IPS DF 6.9 (cell line): ENCODE data around the gene PCDHGB5.
"Not testable (repeated sequence)": the region's sequence is repeated elsewhere in the genome, so short reads cannot be mapped to it uniquely, and the experiment has no call there.

ENCODE experiments used
- DNase-seq: peaks from one replicate; pipeline ENCODE4 v3.0.0-alpha.2; 2013; ENCODE audit warnings: low read depth, low spot score
- H3K27ac ChIP-seq: one replicate; pipeline ENCODE4 v1.5.1; 2013; ENCODE audit warnings: low read length, control low read depth
- H3K27me3 ChIP-seq: 2 replicates; pipeline ENCODE4 v1.6.1; 2013; ENCODE audit warnings: mild to moderate bottlenecking, low read length; ENCODE audit not compliant: control insufficient read depth, insufficient read depth
- H3K36me3 ChIP-seq: 2 replicates; pipeline ENCODE4 v1.6.1; 2013; ENCODE audit warnings: low read length; ENCODE audit not compliant: control insufficient read depth, insufficient read depth
- H3K4me1 ChIP-seq: 2 replicates; pipeline ENCODE4 v1.6.1; 2013; ENCODE audit warnings: low read length; ENCODE audit not compliant: control insufficient read depth, insufficient read depth
- H3K4me3 ChIP-seq: 2 replicates; pipeline ENCODE4 v1.5.1; 2013; ENCODE audit warnings: mild to moderate bottlenecking, low read length
- H3K9me3 ChIP-seq: 2 replicates; pipeline ENCODE4 v1.6.1; 2013; ENCODE audit warnings: low read length, inconsistent platforms; ENCODE audit not compliant: control insufficient read depth, insufficient read depth
- WGBS: extraction: QIAGEN DNeasy Blood & Tissue Kit; methylation state at CpG from one replicate; pipeline ENCODE4 v1.1.7; 2013; ENCODE audit warnings: mixed read lengths, missing lambda C conversion rate; ENCODE audit not compliant: insufficient read length, insufficient coverage; 5-methylcytosine and 5-hydroxymethylcytosine counted together

Gene PCDHGB5

GRCh38 chr5:141432308-141432707, 34.6 kb downstream of the PCDHGB5 start:
- H3K27me3 ChIP-seq, DNase-seq, H3K4me1 ChIP-seq, H3K4me3 ChIP-seq, H3K9me3 ChIP-seq, H3K36me3 ChIP-seq, H3K27ac ChIP-seq: not testable (repeated sequence)
- no CpG with 5 or more reads among the region's 38 CpGs for WGBS

- not testable (repeated sequence) for H3K27ac ChIP-seq, H3K27me3 ChIP-seq, DNase-seq, H3K36me3 ChIP-seq, H3K9me3 ChIP-seq, H3K4me1 ChIP-seq, H3K4me3 ChIP-seq
- no CpG with 5 or more reads among the region's 29 CpGs for WGBS
Observed at GRCh38 chr5:141432726-141433125, 35.0 kb downstream of the PCDHGB5 start.

GRCh38 chr5:141434006-141434405, 36.3 kb downstream of the PCDHGB5 start:
- DNase-seq: no peak
- no peaks in the 10 kb centered on the region for H3K27me3 ChIP-seq
- no peak overlapping the region for H3K27ac ChIP-seq
- H3K9me3 ChIP-seq: no peaks in the 10 kb centered on the region
- WGBS: no CpG with 5 or more reads among the region's 2 CpGs
- 0 out of 2 replicates have a peak, but pooled peaks cover 3% of the 10 kb centered on the region for H3K36me3 ChIP-seq
- no peaks in the 10 kb centered on the region for H3K4me1 ChIP-seq
- H3K4me3 ChIP-seq: no peak overlapping the region

GRCh38 chr5:141437221-141437620, 39.5 kb downstream of the PCDHGB5 start:
- H3K4me1 ChIP-seq: peaks cover 1% of the 10 kb centered on the region; the same call in 1 of the 2 replicates
- H3K4me3 ChIP-seq: no peak overlapping the region
- WGBS: no CpG with 5 or more reads among the region's 2 CpGs
- no peaks in the 10 kb centered on the region for H3K27me3 ChIP-seq
- no peak for DNase-seq
- no peak overlapping the region for H3K27ac ChIP-seq
- H3K36me3 ChIP-seq: no peaks in the 10 kb centered on the region; the same call in 1 of the 2 replicates
- H3K9me3 ChIP-seq: no peaks in the 10 kb centered on the region

- Histone ChIP-seq H3K9me3 (no peaks in the 10 kb centered on the region), H3K27me3 (no peaks in the 10 kb centered on the region), H3K4me1 (peaks cover 1% of the 10 kb centered on the region; the same call in 1 of the 2 replicates), H3K36me3 (no peaks in the 10 kb centered on the region; the same call in 1 of the 2 replicates), H3K4me3 (no peak overlapping the region), H3K27ac (no peak overlapping the region)
- no CpG with 5 or more reads among the region's 10 CpGs for WGBS
- no peak for DNase-seq
Observed at GRCh38 chr5:141439411-141440141, 41.8 kb downstream of the PCDHGB5 start.

GRCh38 chr5:141440341-141440740, 42.6 kb downstream of the PCDHGB5 start:
- H3K36me3 ChIP-seq: no peaks in the 10 kb centered on the region; the same call in 1 of the 2 replicates
- H3K27ac ChIP-seq: no peak overlapping the region
- peaks cover 1% of the 10 kb centered on the region; the same call in 1 of the 2 replicates for H3K4me1 ChIP-seq
- no peaks in the 10 kb centered on the region for H3K27me3 ChIP-seq
- WGBS: no CpG with 5 or more reads among the region's 9 CpGs
- no peak overlapping the region for H3K4me3 ChIP-seq
- H3K9me3 ChIP-seq: no peaks in the 10 kb centered on the region
- DNase-seq: no peak

- WGBS: no CpG with 5 or more reads among the region's 50 CpGs
Observed at GRCh38 chr5:141441571-141442170, 43.9 kb downstream of the PCDHGB5 start.

More at GRCh38 chr5:141441571-141442170, 43.9 kb downstream of the PCDHGB5 start:
- Histone ChIP-seq H3K4me3 (no peak overlapping the region), H3K36me3 (no peaks in the 10 kb centered on the region; the same call in 1 of the 2 replicates), H3K4me1 (peaks cover 1% of the 10 kb centered on the region; the same call in 1 of the 2 replicates), H3K27ac (no peak overlapping the region), H3K9me3 (no peaks in the 10 kb centered on the region), H3K27me3 (no peaks in the 10 kb centered on the region)
- no peak for DNase-seq
